IPS-18a (cell line): ENCODE measurements around the gene SLC2A10.

ENCODE experiments used
- H3K27ac ChIP-seq: one replicate; pipeline ENCODE4 v1.5.1; 2013; ENCODE audit warnings: low read length
- H3K27me3 ChIP-seq: one replicate; pipeline ENCODE4 v1.6.1; 2013; ENCODE audit warnings: mild to moderate bottlenecking, low read length; ENCODE audit not compliant: control insufficient read depth, insufficient read depth
- H3K36me3 ChIP-seq: one replicate; pipeline ENCODE4 v1.6.1; 2013; ENCODE audit warnings: low read depth, low read length; ENCODE audit not compliant: control insufficient read depth
- H3K4me1 ChIP-seq: one replicate; pipeline ENCODE4 v1.6.1; 2013; ENCODE audit warnings: low read depth, low read length; ENCODE audit not compliant: control insufficient read depth
- H3K4me3 ChIP-seq: one replicate; pipeline ENCODE4 v1.5.1; 2013; ENCODE audit warnings: low read length
- H3K9ac ChIP-seq: one replicate; pipeline ENCODE4 v1.6.1; 2013; ENCODE audit warnings: mild to moderate bottlenecking, low read length, moderate library complexity
- H3K9me3 ChIP-seq: one replicate; pipeline ENCODE4 v1.6.1; 2013; ENCODE audit warnings: low read depth, low read length; ENCODE audit not compliant: control insufficient read depth

SLC2A10 gene

DNA sequence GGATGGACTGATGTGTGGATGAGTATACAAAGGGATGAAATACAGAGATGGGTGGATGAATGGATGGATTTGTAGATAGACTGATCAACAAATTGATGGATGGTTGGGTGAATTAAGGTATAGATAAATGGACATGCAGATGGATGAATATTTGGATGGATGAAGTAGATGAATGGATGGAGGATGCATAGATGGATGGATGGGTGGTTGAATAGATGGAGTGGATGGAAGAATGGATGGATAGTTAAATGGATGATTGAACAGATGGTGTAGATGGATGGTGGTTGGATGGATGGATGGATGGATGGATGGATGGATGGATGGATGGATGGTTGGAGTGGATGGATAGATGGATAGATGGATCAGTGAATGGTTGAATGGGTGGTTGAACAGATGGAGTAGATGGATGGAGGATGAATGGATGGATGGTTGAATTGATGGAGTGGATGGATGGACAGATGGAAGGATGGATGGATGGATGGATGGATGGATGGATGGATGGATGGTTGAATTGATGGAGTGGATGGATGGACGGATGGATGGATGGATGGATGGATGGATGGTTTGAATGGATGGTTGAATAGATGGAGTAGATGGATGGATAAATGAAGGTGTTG lies 15.0 kb downstream of the SLC2A10 start:
- Histone ChIP-seq H3K36me3 (no peaks in the 10 kb centered on the region), H3K27ac (no peak overlapping the region), H3K4me3 (no peak overlapping the region), H3K27me3 (no peaks in the 10 kb centered on the region), H3K9me3 (no peaks in the 10 kb centered on the region), H3K4me1 (no peaks in the 10 kb centered on the region), H3K9ac (no peak overlapping the region)

DNA sequence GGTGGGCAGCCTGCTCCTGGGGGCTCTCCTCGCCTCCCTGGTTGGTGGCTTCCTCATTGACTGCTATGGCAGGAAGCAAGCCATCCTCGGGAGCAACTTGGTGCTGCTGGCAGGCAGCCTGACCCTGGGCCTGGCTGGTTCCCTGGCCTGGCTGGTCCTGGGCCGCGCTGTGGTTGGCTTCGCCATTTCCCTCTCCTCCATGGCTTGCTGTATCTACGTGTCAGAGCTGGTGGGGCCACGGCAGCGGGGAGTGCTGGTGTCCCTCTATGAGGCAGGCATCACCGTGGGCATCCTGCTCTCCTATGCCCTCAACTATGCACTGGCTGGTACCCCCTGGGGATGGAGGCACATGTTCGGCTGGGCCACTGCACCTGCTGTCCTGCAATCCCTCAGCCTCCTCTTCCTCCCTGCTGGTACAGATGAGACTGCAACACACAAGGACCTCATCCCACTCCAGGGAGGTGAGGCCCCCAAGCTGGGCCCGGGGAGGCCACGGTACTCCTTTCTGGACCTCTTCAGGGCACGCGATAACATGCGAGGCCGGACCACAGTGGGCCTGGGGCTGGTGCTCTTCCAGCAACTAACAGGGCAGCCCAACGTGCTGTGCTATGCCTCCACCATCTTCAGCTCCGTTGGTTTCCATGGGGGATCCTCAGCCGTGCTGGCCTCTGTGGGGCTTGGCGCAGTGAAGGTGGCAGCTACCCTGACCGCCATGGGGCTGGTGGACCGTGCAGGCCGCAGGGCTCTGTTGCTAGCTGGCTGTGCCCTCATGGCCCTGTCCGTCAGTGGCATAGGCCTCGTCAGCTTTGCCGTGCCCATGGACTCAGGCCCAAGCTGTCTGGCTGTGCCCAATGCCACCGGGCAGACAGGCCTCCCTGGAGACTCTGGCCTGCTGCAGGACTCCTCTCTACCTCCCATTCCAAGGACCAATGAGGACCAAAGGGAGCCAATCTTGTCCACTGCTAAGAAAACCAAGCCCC lies 16.0 kb downstream of the SLC2A10 start:
- Histone ChIP-seq H3K9me3 (no peaks in the 10 kb centered on the region), H3K4me1 (no peaks in the 10 kb centered on the region), H3K27ac (no peak overlapping the region), H3K4me3 (no peak overlapping the region), H3K36me3 (no peaks in the 10 kb centered on the region), H3K9ac (no peak overlapping the region), H3K27me3 (no peaks in the 10 kb centered on the region)

DNA sequence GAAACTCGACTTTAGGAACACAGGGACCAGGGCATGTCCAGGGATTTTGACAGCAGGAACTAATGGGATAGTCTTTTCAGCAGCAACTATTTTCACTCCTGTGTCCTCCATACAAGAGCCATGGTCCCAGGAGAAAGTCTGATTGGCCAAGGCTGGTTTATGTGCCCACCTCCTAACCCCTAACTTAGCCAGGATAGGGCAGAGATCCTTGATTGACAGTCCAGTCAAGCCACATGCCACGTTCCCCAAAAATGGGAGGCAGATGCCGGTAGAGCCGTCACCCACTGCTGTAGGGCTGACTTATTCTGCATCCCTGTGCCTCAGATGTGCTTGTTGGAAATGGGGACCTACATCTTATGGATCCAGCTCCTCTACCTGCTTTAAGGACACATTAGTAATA lies 22.3 kb downstream of the SLC2A10 start:
- no peaks in the 10 kb centered on the region for H3K36me3 ChIP-seq
- H3K9ac ChIP-seq, result no peak overlapping the region
- H3K27me3 ChIP-seq, result no peaks in the 10 kb centered on the region
- no peaks in the 10 kb centered on the region for H3K4me1 ChIP-seq
- no peaks in the 10 kb centered on the region for H3K9me3 ChIP-seq
- H3K4me3 ChIP-seq, result no peak overlapping the region
- no peak overlapping the region for H3K27ac ChIP-seq

DNA sequence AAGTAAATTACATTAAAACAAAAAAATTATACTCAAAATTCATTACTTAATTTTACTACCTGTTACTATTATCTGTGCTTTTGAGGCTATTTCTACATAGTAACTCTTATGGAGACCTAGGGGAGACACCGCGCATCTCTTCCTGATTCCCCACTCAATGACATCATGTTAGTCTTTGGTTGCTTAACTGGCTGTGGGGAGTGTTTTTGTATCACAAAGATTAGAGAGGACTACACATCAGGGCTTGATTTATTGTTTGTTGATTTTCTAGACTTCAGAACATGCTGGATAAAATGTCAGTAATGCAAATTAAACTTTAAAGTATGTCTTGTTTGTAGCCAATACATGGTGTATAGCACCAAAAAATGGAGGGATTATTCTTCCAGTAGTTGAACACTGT lies 26.0 kb downstream of the SLC2A10 start:
- Histone ChIP-seq H3K27me3 (no peaks in the 10 kb centered on the region), H3K4me3 (no peak overlapping the region), H3K27ac (no peak overlapping the region), H3K36me3 (no peaks in the 10 kb centered on the region), H3K9me3 (no peaks in the 10 kb centered on the region), H3K4me1 (no peaks in the 10 kb centered on the region), H3K9ac (no peak overlapping the region)

DNA sequence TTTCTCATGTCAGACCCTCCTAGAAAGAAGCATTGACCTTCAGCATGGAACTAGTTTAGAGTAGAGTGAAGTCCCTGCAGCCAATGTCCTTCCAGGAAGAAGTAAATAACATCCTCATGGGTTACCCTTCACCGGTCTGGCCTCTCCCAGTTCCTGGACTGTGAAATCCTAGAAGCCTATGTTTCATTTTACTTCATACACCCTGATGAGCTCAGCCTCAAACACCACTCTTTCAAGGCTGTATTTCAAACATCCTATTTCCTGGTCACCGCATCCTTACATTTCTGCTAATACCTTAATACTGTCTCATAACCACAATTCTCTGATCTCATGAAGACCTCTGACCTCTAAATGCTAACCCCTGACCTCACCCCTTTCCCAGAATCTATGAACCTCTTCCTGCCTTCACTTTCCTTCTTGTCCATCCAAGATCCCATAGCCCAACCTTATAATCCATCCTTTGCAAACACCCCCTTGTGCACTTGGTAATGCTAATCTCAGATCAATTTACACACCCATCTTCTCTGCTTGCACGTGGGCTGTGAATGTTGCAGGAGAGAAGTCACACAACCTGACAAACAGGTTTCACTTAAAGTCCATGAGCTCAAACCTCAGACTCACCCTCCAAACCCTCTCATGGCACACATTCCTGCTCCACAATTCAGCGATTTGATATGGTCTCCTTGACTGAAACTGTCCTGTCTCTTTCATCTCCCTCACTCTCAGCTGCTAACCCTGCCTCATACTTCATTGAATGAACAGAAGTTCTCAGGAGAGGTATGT lies 30.2 kb downstream of the SLC2A10 start:
- Histone ChIP-seq H3K4me1 (no peaks in the 10 kb centered on the region), H3K4me3 (no peak overlapping the region), H3K27me3 (no peaks in the 10 kb centered on the region), H3K9me3 (no peaks in the 10 kb centered on the region), H3K27ac (no peak overlapping the region), H3K36me3 (no peaks in the 10 kb centered on the region), H3K9ac (no peak overlapping the region)

DNA sequence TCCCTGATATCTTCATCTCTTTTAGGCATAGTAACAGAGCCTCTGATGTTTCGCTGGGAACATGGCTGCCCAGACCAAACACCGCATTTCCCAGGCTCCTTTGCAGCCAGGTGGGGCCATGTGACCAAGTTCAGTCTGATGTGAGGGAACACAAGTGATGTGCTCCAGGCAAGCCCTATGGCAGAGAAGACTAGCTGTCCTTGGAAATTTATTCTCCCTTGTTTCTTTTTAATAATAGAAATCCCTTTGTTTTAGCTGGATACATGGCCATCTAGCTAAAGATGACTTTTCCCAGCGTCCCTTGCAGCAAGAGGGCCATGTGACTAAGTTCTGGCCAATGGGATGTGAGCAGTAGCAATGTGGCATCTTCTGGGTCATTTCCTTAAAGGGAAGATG lies 30.8 kb downstream of the SLC2A10 start:
- Histone ChIP-seq H3K36me3 (no peaks in the 10 kb centered on the region), H3K4me1 (no peaks in the 10 kb centered on the region), H3K27me3 (no peaks in the 10 kb centered on the region), H3K4me3 (no peak overlapping the region), H3K9me3 (no peaks in the 10 kb centered on the region), H3K27ac (no peak overlapping the region), H3K9ac (no peak overlapping the region)

DNA sequence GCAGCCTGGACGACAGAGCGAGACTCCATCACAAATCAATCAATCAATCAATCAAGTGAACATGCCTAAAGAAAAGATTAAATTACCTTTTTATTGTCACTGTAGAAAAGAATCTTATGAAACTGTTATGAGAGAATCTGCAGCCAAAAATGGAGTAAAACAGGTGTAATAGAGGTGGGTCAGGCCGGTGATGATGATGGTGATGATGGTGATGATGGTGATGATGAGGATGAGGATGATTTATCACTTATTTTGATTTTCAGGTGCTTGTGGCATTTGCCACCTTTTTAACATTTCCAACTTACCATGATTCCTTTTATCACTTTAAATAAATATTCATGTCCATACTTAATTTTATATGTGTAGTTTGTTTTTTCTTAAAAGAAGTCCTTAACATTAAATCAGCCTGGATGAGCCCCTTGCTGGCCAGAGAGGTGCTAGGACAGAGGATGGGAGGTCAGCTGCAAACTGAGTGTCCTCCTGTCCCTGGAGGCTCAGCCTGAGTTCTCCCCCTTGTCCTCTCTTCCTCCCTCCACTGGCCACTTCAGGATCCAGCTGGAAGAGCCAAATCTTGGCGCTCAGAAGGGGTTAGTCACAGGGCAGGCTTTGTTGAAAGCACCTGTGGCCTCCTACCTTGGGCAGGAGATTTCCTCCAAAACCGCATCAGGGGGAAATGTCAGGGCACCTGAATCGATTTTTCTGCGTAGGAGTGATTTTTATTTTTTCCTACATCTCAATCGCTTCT lies 32.6 kb downstream of the SLC2A10 start:
- Histone ChIP-seq H3K9me3 (no peaks in the 10 kb centered on the region), H3K27me3 (no peaks in the 10 kb centered on the region), H3K4me1 (no peaks in the 10 kb centered on the region)

DNA sequence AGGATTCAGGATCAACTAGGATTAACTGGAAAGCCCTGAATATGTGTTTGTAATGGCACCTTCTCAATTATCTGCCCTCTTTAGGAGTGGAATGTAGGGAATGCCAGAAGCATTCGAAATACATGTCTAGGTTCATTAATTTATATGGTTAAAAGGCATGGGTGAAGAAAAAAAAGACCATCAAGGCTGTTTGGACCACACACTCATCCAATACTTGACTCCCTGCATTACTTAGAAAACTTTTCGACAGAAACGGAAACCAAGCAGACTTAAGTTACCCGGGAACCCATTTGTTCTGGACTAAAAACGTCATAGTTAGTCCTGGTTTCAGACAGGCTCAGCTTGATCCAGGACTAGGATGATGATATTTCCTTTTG lies 33.2 kb downstream of the SLC2A10 start:
- Histone ChIP-seq H3K4me3 (no peak overlapping the region), H3K27me3 (no peaks in the 10 kb centered on the region), H3K9ac (no peak overlapping the region)

More for the DNA sequence above, 32.6 kb downstream of the SLC2A10 start:
- Histone ChIP-seq H3K9ac (no peak overlapping the region), H3K4me3 (no peak overlapping the region), H3K27ac (no peak overlapping the region), H3K36me3 (no peaks in the 10 kb centered on the region)

DNA sequence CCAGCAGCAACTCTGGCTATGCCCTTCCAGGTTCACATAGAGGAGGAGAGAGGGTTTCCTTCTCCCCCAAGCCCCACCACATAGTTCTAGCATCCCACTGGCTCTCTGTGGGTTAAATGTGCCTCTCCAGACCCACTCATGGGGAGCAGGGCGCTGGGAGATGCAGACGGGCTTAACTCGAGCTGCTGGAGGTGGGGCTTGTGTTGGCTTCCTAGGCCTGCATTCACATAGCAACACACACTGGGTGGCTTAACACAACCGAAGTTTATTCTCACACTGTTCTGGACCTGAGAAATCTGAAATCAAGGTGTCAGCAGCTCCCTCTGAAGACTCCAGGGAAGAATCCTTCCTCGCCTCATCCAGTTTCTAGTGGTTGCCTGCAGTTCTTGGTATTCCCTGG lies 33.6 kb downstream of the SLC2A10 start:
- H3K27ac ChIP-seq, result no peak overlapping the region
- no peaks in the 10 kb centered on the region for H3K27me3 ChIP-seq
- H3K36me3 ChIP-seq, result no peaks in the 10 kb centered on the region
- H3K4me3 ChIP-seq, result no peak overlapping the region
- no peaks in the 10 kb centered on the region for H3K9me3 ChIP-seq
- no peaks in the 10 kb centered on the region for H3K4me1 ChIP-seq
- H3K9ac ChIP-seq, result no peak overlapping the region

More for the DNA sequence above, 33.2 kb downstream of the SLC2A10 start:
- no peak overlapping the region for H3K27ac ChIP-seq
- no peaks in the 10 kb centered on the region for H3K4me1 ChIP-seq
- no peaks in the 10 kb centered on the region for H3K9me3 ChIP-seq
- H3K36me3 ChIP-seq, result no peaks in the 10 kb centered on the region

DNA sequence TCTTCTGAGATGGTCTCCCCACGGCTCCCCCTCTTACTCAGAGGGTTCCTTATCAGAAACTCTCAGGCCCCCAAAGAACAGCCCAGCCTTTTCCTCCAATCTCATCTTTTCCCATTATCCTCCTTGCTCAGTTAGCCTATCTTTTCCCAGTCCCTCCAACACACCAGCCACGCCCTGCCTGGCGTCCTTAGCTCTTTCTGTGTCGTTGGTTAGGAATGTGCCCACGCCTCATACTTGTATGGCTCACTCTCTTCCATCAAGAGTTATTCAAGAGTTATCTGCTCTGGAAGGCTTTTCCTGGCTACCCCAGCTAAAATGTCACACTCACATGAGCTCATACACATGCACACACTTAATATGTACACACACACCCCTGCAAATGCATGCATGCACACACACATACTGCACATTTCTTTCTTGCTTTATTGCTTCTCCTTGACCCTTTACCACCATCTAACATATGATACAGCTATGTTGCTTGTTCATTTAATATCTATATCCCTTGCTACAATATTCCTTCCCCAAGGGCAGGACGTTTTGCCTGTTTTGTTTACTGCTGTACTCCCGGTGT lies 37.6 kb downstream of the SLC2A10 start:
- H3K4me1 ChIP-seq, result no peaks in the 10 kb centered on the region
- H3K9ac ChIP-seq, result no peak overlapping the region
- no peak overlapping the region for H3K27ac ChIP-seq
- H3K36me3 ChIP-seq, result no peaks in the 10 kb centered on the region
- no peaks in the 10 kb centered on the region for H3K27me3 ChIP-seq
- H3K4me3 ChIP-seq, result no peak overlapping the region
- no peaks in the 10 kb centered on the region for H3K9me3 ChIP-seq

DNA sequence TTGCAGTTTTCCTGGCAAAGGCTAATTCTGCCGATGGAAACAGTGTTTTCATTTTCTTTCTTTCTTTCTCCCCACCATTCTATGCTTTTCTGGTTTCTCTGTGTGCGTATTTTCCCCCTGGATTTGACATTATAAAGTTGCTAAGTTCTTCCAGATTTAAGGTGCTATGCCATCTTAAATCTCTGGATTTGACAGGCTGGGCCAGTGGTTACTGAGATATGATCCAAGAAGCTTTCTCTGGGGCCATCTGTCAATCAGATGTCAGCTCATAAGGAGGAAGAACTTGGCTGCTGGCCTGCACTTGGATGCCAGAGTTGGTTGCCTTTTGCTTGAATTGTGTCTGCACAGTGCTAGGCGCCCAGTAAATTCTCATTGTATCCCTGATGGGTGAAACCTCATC lies 39.7 kb downstream of the SLC2A10 start:
- no peak overlapping the region for H3K9ac ChIP-seq
- H3K36me3 ChIP-seq, result no peaks in the 10 kb centered on the region
- H3K27ac ChIP-seq, result no peak overlapping the region
- no peaks in the 10 kb centered on the region for H3K27me3 ChIP-seq
- no peak overlapping the region for H3K4me3 ChIP-seq
- no peaks in the 10 kb centered on the region for H3K4me1 ChIP-seq
- no peaks in the 10 kb centered on the region for H3K9me3 ChIP-seq
